CD4-positive, alpha-beta T cell treated with Interleukin-12 subunit alpha and Interleukin-12 subunit beta, for 1 hour (primary cell): ENCODE data around the gene LMBRD1.

ENCODE experiments used
- DNase-seq: peaks from one replicate; pipeline ENCODE4 v3.0.0-alpha.2; 2020

Gene LMBRD1

DNA sequence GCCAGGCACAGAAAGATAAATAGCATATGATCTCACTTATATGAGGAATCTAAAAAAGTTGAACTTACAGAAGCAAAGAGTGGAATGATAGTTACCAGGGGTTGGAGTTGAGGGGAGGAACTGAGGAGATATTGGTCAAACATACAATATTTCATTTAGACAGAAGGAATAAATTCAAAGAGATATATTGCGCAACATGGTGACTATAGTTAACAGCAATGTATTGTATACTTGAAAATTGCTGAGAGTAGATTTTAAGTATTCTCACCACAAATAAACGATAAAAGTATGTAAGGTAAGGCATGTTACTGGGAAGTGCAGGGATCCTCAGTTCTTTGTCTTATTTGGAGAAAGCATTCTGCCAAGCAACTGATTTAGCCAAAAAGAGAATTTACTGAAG is 171.9 kb downstream of the LMBRD1 start:
- DNase-seq, result no peak
